PC-9 (cell line): Measurements from ENCODE around the gene LRIG2. TPM values are rescaled to one million over a fixed set of nuclear protein-coding genes. Genes with fewer than 3 reads are reported as not detected.
"Not testable (repeated sequence)": the region's sequence is repeated elsewhere in the genome, so short reads cannot be mapped to it uniquely, and the experiment has no call there.

ENCODE experiments used
- BruUV-seq: library from RNA; stranded (reverse); fragments of 400-500 nt; replicated peaks from 2 replicates; lab custom pipeline; 2021; lab: Mats Ljungman, UMichigan
- CTCF ChIA-PET: fragments of 300-600 bp; sonication (Branson Sonifier 250); formaldehyde crosslinking; loops from one replicate; lab custom pipeline; 2022; ENCODE audit warnings: antibody characterized with exemption; lab: Charles Lee
- POLR2A ChIA-PET: fragments of 300-600 bp; sonication (Branson Sonifier 250); formaldehyde crosslinking; loops from one replicate; lab custom pipeline; 2022; ENCODE audit warnings: antibody characterized with exemption; ENCODE audit not compliant: unreplicated experiment; lab: Charles Lee
- DNase-seq, 2 experiments: peaks; one replicate each; pipeline versions ENCODE4 v3.0.0 to v3.0.0-alpha.2; 2015 to 2022; ENCODE audit warnings: mixed read lengths in 1 of 2
- H2AFZ ChIP-seq: fragments of 200-600 bp; sonication (generic); 2 replicates; pipeline ENCODE4 v1.8.1; 2017; ENCODE audit warnings: antibody characterized with exemption
- H3F3A ChIP-seq: fragments of 200-600 bp; sonication (generic); 2 replicates; pipeline ENCODE4 v1.8.1; 2017; ENCODE audit warnings: antibody characterized with exemption, mild to moderate bottlenecking, low read depth; ENCODE audit not compliant: insufficient read depth
- H3K27ac ChIP-seq: fragments of 200-600 bp; sonication (generic); 2 replicates; pipeline ENCODE4 v1.6.1; 2016; ENCODE audit warnings: mixed run types
- H3K27me3 ChIP-seq: fragments of 200-600 bp; sonication (generic); 2 replicates; pipeline ENCODE4 v1.6.1; 2016; ENCODE audit warnings: low read depth, mixed run types; ENCODE audit not compliant: insufficient read depth
- H3K36me3 ChIP-seq: fragments of 200-600 bp; sonication (generic); 2 replicates; pipeline ENCODE4 v1.6.1; 2016; ENCODE audit warnings: low read depth, mixed run types
- H3K4me1 ChIP-seq: fragments of 200-600 bp; sonication (generic); replicated peaks from 2 replicates; pipeline ENCODE4 v1.6.1; 2016; ENCODE audit warnings: mixed run types; ENCODE audit not compliant: insufficient read depth
- H3K4me2 ChIP-seq: fragments of 200-600 bp; sonication (generic); 2 replicates; pipeline ENCODE4 v1.6.1; 2017; ENCODE audit warnings: mixed run types
- H3K4me3 ChIP-seq: fragments of 200-600 bp; sonication (generic); 2 replicates; pipeline ENCODE4 v1.6.1; 2016; ENCODE audit warnings: mixed run types
- H3K79me2 ChIP-seq: fragments of 200-600 bp; sonication (generic); 2 replicates; pipeline ENCODE4 v1.6.1; 2017; ENCODE audit warnings: low read depth, mixed run types
- H3K9me2 ChIP-seq: fragments of 200-600 bp; sonication (generic); 2 replicates; pipeline ENCODE4 v1.8.1; 2017; ENCODE audit warnings: mild to moderate bottlenecking; ENCODE audit not compliant: insufficient read depth
- H3K9me3 ChIP-seq: fragments of 200-600 bp; sonication (generic); 2 replicates; pipeline ENCODE4 v1.8.1; 2016; ENCODE audit warnings: low read depth; ENCODE audit not compliant: insufficient read depth
- H4K20me1 ChIP-seq: fragments of 200-600 bp; sonication (generic); 2 replicates; pipeline ENCODE4 v1.8.1; 2017; ENCODE audit not compliant: insufficient read depth
- CTCF ChIP-seq: fragments of 200-600 bp; sonication (generic); conservative IDR thresholded peaks from 2 replicates; pipeline ENCODE4 v1.6.1; 2017; ENCODE audit warnings: mixed run types, antibody characterized with exemption, mild to moderate bottlenecking, moderate library complexity
- EZH2 ChIP-seq: fragments of 200-600 bp; sonication (generic); IDR thresholded peaks from 2 replicates; pipeline ENCODE4 v1.8.0; 2017; ENCODE audit warnings: antibody characterized with exemption, low read depth
- intact Hi-C: fragments of 100-400 bp; cut with micrococcal nuclease; formaldehyde crosslinking; loops from one replicate; pipeline ENCODE4 v1.10.0; 2022; ENCODE audit not compliant: unreplicated experiment
- total RNA-seq: library from RNA; stranded (reverse); gene quantifications from 2 replicates; pipeline ENCODE4 v1.2.3, GENCODE V29; 2021

LRIG2 gene
- total RNA-seq, 1 experiment from 2014 or later, result 10.6 TPM

- Histone ChIP-seq H3K27me3 (no peaks in the 10 kb centered on the region), H3K9me3 (no peaks in the 10 kb centered on the region), H4K20me1 (peaks cover 20% of the 10 kb centered on the region), H3K36me3 (peaks cover 4% of the 10 kb centered on the region; the same call in 1 of the 2 replicates), H3K4me1 (peaks cover 20% of the 10 kb centered on the region), H2AFZ (peak overlapping the region; percentile 97), H3K79me2 (peaks cover 39% of the 10 kb centered on the region), H3K27ac (peak overlapping the region; percentile 78; the same call in 1 of the 2 replicates), H3K4me3 (peak overlapping the region; percentile 85), H3K4me2 (peak overlapping the region; percentile 90), H3K9me2 (no peaks in the 10 kb centered on the region), H3F3A (peaks cover 29% of the 10 kb centered on the region)
- intact Hi-C loops, result loop anchor here (2.0 kb wide), 7 partner anchors 29 to 681 kb away; partner anchors contain the start of gene SLC16A1
- TF ChIP-seq EZH2, result no peak
- no peak for TF ChIP-seq CTCF
- CTCF ChIA-PET, result interaction anchor here (0.5 to 1.9 kb wide), 22 partner anchors 15 to 1357 kb away, joined by 3 to 16 read pairs (median 4); partner anchors contain the start of genes PPM1J and SLC16A1
- TSS peak; percentile 57 for BruUV-seq
- POLR2A ChIA-PET, result interaction anchor here (0.5 to 0.8 kb wide), 6 partner anchors 16 to 606 kb away, joined by 3 to 8 read pairs (median 6); no protein-coding TSS in a partner anchor
- DNase-seq, result no peak
Measured at GRCh38 chr1:113072141-113072756, 749 bp upstream of the LRIG2 start.

- Histone ChIP-seq H3K4me2 (peak overlapping the region; percentile 90), H3K4me3 (peak overlapping the region; percentile 85), H3K79me2 (peaks cover 46% of the 10 kb centered on the region), H3K27ac (peak overlapping the region; percentile 78), H3K27me3 (no peaks in the 10 kb centered on the region), H3K9me2 (no peaks in the 10 kb centered on the region), H3K36me3 (peaks cover 12% of the 10 kb centered on the region; the same call in 1 of the 2 replicates), H3F3A (peaks cover 29% of the 10 kb centered on the region), H3K9me3 (no peaks in the 10 kb centered on the region), H3K4me1 (peaks cover 20% of the 10 kb centered on the region), H4K20me1 (peaks cover 20% of the 10 kb centered on the region), H2AFZ (peak overlapping the region; percentile 97)
- intact Hi-C loops, result loop anchor here (2.0 kb wide), 7 partner anchors 31 to 683 kb away; partner anchors contain the start of gene SLC16A1
- TF ChIP-seq CTCF (peak; percentile 65), EZH2 (no peak)
- TSS peak; percentile 58 for BruUV-seq
- POLR2A ChIA-PET, result interaction anchor here (0.5 to 0.8 kb wide), 2 partner anchors 43 to 268 kb away, joined by 3 to 4 read pairs; no protein-coding TSS in a partner anchor
- CTCF ChIA-PET, result interaction anchor here (0.8 to 1.9 kb wide), 9 partner anchors 30 to 358 kb away, joined by 3 to 16 read pairs (median 8); partner anchors contain the start of genes PPM1J and SLC16A1
- DNase-seq, result peak in 1 of 2 experiments; percentile 66
Measured at GRCh38 chr1:113073479-113073950, 517 bp downstream of the LRIG2 start.

- Histone ChIP-seq H3K27ac (no peak overlapping the region), H3F3A (peaks cover 29% of the 10 kb centered on the region)
Measured at GRCh38 chr1:113074237-113074636, 1.2 kb downstream of the LRIG2 start.

GRCh38 chr1:113077978-113078377 is 5.0 kb downstream of the LRIG2 start:
- DNase-seq, intact Hi-C loops, POLR2A ChIA-PET, BruUV-seq, H3K9me2 ChIP-seq, H3K4me3 ChIP-seq, H3K27me3 ChIP-seq, H2AFZ ChIP-seq, H3K4me2 ChIP-seq, H3K9me3 ChIP-seq, CTCF ChIA-PET, H3K27ac ChIP-seq: not testable (repeated sequence)
- Histone ChIP-seq H3K4me1 (peaks cover 11% of the 10 kb centered on the region), H3F3A (peaks cover 20% of the 10 kb centered on the region), H3K79me2 (peaks cover 74% of the 10 kb centered on the region), H4K20me1 (peaks cover 25% of the 10 kb centered on the region), H3K36me3 (peaks cover 20% of the 10 kb centered on the region; the same call in 1 of the 2 replicates)

More at GRCh38 chr1:113074237-113074636, 1.2 kb downstream of the LRIG2 start:
- Histone ChIP-seq H3K27me3 (no peaks in the 10 kb centered on the region), H2AFZ (peak overlapping the region; percentile 97; the same call in 1 of the 2 replicates), H3K4me1 (peaks cover 20% of the 10 kb centered on the region), H3K36me3 (peaks cover 14% of the 10 kb centered on the region; the same call in 1 of the 2 replicates), H3K4me3 (peak overlapping the region; percentile 85), H3K4me2 (peak overlapping the region; percentile 90), H3K9me3 (no peaks in the 10 kb centered on the region), H4K20me1 (peaks cover 20% of the 10 kb centered on the region), H3K79me2 (peaks cover 52% of the 10 kb centered on the region), H3K9me2 (no peaks in the 10 kb centered on the region)
- CTCF ChIA-PET, result interaction anchor here (1.9 kb wide), 1 partner anchor 355 kb away, joined by 10 read pairs; a partner anchor contains a TSS
- DNase-seq, result no peak
- BruUV-seq, result no TSS peak
- intact Hi-C loops, result no loop called here
- TF ChIP-seq EZH2, result no peak
- TF ChIP-seq CTCF, result no peak
- POLR2A ChIA-PET, result no interaction called here
